HG02870 (cell line): ENCODE measurements around the gene CMTM6.
A peak's percentile ranks its signal among the peaks of the same experiment; 100 is the strongest.
"Not testable (repeated sequence)": the region's sequence is repeated elsewhere in the genome, so short reads cannot be mapped to it uniquely, and the experiment has no call there.

Experiments
- ATAC-seq: cut with Tn5 transposase; IDR thresholded peaks from one replicate; pipeline ENCODE4 v1.9.1; 2021; ENCODE audit warnings: mild to moderate bottlenecking, moderate library complexity; ENCODE audit not compliant: unreplicated experiment

Gene CMTM6

DNA sequence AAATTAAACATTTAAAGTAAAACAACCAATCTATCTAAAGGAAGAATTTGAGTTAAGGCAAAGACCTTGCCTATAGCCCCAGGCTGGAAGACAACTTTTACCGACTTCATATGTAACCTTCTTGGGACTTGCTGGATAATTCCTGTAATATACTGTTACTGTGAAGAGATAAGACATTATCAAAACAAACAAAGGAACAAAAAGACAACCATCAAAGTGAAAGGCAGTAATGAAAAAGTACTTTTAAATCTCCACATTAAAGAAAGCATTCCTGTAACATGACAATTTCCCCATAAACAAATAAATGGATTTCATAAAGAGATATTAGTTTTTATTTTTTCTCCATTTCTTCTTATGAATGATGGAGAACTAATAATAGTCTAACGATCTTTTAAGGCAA is 2.4 kb downstream of the CMTM6 start:
- ATAC-seq = no peak

DNA sequence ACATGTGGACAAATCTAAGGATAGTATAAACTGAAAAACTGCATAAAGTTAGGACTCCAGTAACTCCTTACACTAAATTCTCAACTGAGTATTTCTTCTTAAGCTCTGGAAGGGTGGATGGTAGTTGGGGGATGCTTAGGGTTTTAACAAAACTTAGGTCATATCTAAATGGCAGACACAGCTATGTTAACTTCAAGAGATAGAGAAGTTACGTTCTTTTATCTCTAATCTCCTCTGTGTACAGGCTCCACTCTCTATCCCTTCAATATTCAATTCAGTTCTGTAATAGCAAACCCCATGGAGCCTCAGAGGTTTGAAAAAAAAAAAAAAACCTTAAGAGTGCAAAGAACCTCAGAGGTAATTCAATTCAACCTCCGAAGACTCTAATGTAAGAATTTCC is 3.1 kb downstream of the CMTM6 start:
- ATAC-seq = no peak

DNA sequence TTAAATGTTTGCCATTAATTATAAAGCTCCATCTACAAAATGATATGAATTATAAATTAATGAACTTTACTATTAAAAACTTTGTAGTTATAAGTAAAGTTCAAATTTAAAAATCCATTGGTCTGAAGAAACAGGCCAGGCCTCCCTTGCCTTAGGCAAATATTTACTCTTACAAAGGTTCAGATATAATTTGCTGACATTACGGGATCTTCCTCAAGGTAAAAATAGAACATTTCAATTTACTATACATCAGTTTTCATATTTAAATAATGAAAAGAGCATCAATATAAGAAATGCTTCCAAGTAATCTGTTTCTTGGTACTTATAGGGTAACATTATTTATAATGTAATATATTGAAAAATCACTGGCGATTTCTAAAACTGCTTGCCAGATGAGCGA is 3.7 kb downstream of the CMTM6 start:
- ATAC-seq = no peak

DNA sequence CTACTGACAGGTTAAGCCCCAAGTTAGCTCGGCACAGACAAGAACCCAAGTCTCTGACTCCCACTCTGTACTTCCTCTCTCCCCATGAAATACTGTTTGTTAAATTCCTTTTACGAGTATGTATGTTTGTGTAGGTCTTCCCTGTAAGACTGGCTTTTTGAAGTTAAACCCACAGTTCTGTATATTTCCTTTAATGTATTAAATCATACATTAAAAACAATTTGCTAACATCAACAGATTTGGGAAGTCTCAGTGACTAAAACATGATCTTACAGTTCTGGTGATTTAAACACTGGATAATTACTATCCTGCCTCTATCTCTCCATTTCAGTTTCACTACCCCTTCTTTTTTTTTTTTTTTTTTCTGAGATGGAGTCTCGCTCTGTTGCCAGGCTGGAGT is 4.4 kb downstream of the CMTM6 start:
- no peak for ATAC-seq

DNA sequence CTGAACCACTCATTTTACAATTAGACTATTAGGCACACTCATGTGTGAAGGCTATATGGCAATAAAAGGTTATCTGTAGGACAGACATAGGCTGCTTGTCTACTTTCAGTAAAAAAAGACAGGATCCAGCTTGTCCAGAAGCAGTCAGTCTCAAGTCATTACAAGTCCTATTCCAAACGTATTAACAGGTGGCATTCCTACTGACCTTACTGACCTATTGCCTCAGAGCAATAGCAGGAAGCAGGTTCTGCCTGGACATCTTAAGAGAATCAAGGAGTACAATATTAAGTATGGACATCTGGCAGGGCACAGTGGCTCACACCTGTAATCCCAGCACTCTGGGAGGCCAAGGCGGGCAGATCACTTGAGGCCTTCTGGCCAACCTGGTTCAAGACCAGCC is 7.0 kb downstream of the CMTM6 start:
- ATAC-seq = no peak

DNA sequence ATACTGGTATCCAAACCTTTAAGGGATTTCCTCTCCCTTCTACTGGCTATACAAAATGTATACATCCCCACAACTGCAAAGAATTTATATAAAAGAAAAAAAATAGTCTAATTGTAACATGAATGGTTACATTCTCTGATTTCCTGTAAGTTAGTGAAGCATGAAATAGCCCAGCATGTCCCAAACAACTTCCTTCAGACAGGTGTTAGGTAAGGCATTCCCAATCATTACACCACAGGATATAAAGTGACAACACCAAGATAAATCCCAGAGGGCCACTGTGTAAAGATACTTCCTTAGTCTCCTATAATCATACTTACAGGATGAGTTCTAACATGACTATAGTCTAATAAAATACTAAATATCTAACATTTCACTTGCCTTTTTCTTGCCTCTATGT is 7.6 kb downstream of the CMTM6 start:
- ATAC-seq = no peak

DNA sequence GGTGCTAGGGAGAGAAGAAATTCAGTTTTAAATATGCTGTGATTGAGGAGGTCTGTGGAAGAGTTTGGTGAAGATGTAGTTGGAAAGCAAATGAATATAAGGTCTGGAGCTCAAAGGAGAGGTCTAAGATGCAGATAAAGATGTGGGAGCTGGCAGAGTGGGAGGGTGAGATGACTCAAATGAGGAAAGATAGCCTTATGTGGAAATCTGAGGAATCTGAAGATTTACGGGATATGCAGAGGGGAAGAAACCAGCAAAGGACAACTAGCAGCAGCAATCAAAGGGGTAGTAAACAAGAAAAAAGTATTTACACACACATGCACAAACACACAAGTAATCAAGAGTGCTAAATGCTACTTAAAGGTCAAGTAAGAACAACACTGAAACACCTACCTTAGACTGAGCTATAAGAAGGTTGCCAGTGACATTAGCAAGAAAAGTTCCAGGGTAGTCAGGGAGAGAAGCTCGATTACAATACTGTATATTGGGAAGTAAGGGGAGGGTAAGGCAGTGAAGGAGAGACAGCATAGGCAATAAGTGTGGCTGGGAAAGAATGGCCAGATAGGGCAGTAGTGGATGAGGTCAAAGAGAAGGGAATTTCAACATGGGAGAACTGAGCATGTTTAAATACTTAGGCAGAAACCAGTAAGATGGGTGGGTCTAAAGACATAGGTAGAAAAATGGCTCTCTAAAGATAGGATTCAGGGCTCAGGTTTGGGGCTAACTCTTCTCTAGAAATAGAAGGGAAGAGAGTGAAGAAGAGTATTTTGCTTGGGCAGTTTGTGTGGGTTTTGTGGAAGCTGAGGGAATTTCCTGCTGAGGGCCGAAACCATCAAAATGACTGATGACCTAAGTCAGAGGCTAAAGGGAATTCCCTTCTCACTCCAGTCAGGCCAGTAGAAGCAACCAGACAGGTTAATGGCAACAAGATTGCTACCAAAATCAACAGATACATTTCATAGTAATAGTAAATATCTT is 8.9 kb downstream of the CMTM6 start:
- peak; percentile 81 for ATAC-seq

DNA sequence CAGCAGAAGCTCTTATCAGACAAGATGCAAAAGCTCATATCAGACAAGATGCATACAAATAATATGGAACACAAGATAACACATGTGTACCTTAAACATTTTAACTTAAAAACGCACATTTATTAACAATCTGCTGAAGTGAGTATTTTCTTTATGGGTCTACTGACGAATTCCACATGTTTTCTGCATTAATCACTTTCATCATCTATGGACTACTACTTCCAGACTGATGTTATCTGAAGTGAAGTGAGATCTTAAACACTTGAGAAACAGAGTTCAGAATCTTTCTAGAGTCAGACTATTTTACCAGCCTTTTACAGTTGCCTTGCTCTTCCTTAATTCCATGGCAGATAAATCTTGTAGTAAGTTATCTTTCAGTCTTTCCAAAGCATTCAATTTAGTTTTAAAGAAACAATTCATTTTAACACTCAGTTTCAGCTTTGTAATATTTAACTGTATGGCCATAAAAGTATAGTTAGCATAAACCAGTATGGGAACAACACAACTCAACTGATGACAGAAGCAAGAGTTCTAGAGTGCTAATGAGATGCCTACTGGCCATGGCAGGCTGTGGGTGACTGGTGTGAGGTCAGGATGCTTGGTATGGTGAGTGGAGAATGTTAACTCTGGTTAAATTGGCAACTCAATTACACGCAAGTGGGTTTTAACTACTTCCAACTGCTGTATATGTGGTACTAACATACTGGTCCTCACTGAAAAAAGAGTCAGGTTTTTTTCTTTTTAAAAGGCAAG is 9.8 kb downstream of the CMTM6 start:
- no peak for ATAC-seq

DNA sequence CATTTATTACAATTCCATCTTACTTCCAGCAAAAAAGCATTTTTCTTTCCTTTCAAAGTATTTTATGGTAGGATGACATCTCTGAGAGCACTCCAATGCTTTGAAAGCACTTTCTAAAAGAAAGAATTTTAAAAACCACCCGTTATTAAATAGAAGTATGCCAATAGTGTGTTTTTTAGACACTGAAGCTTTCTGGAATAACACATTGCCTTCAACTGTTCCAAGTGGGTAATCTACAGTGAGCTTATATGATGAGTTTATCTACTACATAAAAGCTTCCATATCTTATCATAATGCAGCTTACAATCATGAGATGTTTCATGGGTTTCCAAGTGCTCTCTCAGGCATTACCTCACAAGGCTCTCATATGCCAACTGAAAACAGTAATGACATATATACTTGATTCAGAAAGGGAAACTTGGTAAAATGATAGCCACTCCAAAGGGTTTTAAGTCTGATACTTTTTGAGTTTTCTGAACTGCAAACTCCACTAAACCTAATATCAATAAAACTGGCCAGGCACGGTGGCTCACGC is 14.1 kb downstream of the CMTM6 start:
- ATAC-seq = no peak

DNA sequence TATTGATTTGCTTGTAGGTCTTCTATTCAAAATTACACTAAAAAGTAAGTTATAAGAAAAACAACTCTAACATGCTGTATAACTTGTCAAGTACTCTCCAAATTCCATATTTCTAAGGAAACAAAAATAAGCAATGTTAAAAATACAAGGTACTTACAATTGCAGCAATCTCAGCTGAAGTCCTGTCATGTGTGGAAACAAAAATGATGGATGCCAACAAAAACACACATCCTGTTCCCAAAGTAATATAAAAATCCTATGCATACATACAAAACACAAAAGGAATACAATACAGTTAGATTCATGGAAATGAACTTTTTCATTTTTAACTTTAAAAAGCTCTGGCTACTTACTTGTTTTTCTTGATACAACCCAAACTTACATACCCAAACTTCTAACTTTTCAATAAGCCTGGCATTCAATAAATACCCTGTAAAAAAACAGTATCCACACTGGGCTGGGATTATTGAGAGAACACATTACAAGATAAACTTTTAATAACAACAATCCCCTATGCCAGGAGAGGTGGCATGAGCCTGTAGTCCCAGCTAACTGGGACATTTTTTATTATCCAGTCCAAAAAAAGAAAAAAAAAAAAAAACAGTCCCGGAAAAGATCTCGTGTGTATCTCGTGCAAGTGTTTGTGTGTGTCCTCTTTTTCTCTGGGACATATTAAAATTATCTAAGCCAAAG is 14.7 kb downstream of the CMTM6 start:
- no peak for ATAC-seq

DNA sequence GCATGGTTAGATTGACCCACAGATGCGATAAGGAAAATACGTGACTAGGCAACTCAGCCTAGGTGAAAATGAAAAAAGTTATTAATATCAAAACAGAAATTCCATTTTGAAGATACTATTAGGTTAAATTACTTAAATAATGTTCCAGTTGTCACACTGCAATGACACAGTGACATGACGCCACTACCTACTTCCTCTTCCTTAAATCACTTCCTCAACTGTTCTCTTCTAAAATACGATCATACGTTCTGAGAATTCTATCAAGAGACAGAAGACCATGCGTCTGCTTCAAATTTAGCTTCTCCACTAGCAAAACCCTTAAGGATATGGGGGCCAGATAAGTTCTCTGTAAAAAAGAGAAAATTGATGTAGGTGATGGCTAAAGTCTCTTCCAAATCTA is 18.2 kb downstream of the CMTM6 start:
- no peak for ATAC-seq

DNA sequence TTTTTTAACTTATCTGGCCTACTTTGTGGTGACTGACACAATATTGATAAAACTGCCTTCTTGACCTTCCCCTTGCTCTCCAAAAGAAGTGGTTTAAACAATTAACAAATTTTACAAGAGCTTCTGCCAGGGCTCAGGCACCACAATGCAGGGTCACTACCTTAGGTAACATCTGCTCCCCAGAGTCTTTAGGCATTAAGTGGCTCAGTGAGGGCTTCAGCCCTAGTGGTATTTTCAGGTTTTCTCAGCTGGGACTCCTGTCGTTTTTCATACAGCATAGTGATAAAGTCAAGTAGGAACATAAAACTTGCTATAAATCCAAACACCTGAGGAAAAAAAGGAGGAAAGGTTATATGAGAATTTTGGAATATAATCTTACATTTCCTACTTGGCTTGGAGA is 18.9 kb downstream of the CMTM6 start:
- ATAC-seq = no peak

DNA sequence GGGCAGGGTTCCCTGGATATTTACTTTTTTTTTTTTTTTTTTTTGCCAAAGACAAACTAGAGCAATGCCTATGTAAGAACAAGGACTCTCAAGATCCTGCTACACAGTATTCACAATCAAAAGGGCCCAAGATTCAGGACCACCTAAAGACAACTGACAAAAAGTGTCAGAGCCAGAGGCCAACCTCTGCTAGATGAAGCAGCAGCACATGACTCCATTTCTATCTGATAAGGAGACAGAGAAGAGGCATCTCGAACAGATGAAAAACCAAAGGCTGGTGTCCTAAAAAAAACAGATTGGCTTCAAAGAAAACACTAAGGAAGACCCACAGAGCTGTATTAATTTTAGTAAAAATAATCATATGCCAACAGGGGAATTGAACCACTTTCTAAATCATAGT is 20.0 kb downstream of the CMTM6 start:
- no peak for ATAC-seq

DNA sequence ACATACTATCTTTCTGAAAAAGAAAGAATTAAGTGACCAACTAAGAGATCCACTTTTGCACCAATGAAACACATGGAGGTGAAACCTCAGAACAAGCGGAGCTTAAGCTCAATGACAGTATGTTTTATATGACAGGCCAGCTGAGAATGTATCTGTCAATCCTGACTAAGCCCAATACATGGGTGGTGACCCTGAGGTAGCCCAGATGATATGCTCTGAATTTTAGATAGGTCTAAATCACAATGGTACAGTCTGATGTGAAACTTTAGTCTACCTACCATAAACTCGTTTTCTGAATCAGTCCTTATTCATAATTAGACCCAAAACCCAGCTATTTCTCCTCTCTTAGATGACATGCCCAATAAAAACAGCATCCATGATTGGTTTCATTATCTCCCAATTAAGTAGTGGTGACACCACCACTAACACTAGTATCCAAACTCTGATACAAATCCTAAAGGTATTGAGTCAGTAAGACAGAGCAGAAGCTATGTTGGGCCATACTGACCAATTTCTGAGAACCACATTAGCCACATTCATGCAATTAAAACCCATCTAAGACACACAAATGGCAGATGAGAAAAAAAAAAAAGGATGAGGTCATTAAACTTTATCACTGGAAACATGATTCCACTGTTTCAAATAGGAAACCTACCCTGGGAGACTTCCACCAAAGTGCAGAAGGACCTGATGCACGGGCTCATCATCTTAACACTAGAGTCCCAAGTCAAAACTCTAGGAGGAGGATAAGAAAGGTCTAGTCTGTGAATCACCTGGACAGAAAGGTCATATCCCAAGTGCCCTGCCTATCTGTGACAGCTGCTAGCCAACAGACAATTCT is 20.6 kb downstream of the CMTM6 start:
- ATAC-seq = no peak

DNA sequence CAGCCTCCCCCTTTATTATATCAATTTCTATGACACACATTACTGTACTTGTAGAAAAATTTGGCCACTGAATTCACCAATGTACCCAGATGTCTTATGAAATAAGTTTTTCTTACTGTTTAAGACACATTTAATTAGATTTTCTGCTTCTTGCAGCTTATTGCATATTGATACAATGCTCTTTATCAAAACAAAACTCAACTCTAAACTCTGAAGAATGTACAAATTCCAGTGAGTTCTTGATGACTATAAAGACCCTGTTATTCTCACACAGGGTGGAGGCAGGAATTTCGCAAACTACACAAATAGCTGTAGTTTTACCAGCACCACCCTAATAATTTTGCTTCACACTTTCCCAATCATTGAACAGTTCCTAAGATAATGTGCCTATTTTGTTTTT is 22.0 kb downstream of the CMTM6 start:
- ATAC-seq = no peak

DNA sequence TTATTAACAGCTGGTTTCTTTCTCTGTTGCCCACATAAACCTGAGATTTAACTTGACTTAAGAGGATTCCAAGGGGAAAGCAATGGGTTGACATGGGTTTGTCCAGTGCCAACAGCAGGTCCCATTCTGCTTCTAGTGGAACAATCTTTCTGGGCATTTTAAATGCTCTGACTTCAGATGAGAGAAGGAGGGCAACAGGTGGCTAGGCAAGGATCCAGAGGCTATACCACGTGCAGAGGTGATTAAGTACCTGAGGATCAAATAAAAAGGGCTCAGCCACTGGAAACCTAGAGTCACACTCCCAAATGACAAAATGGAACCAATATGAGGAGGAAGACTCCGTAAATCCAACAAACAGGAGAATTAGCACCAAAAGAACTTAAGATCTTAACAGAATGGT is 28.5 kb downstream of the CMTM6 start:
- ATAC-seq = no peak

DNA sequence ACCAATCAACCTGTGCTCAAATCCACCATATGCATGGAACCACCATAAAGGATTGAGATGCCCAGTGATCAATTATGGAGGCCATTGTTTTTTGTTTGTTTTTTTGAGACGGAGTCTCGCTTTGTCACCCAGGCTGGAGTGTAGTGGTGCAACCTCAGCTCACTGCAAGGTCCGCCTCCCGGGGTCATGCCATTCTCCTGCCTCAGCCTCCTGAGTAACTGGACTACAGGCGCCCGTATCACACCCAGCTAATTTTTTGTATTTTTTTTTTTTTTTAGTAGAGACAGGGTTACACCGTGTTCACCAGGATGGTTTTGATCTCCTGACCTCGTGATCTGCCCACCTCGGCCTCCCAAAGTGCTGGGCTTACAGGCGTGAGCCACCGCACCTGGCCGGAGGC is 30.5 kb downstream of the CMTM6 start:
- not testable (repeated sequence) for ATAC-seq

DNA sequence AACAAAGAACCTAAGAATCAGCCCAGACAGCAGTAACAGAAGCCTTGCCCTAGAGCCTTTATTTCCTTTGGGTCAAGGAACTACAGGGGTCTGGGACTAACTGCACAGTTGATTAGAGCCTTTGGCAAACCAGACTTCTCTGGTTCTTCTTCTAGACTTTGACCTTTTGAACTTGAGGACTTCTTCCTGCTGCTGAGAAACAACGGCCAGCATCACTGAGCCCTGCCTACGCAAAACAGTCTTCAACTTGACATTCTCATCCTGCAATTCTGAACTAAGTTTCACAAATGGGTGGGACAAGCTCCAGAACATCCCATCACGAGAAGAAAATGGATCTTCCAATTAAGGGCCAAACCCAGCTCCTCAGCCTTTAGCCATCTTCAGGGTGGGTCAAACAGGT is 31.4 kb downstream of the CMTM6 start:
- ATAC-seq = no peak

DNA sequence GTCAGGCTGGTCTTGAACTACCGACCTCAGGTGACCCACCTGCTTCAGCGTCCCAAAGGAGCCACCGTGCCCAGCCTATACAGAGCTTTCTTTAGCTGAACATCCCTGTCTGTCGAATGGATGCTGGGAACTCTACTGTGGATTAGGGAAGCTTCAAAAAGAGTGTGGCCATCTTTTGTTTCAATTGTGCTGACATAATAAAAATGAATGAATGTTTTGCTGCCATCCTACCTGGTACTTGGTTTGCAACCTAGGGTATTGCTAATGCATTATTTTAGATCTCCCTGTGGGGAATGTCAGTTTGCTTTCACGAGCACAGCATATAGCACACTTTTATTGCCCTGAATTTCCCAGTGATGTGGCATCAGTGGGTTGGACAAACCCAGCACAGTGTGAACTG is 32.3 kb downstream of the CMTM6 start:
- no peak for ATAC-seq

DNA sequence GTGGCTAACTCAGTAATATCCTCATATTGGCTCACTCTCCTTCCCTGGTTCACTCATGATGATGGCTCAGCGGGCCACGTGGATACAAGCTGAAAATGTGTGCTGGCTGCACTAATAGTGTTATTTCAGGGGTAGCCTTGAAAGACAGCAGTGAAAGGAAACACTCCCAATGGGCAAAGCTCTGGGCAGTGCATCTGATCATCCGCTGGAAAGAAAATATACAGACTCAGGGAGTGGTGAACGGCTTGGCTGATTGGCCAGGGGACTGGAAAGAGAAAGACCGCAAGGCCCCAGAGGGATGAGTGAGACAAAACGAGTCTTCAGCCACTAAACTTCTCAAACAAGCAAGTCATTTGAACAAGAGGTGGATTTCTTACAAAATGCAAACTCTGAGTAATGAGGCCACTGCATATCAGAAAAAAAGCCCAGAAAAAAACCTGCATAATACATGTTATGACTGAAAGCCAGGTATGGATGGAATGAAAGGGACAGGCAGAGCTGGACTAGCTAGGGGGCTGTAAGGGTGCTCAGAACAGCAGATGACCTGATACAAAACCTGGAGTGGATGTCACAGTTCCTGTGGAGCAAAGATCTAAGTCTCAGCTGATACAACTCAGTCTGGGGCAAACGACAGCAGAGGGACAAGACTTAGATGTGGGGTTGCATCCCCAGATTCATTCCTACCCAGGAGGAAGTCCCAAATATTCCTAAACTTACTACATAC is 33.3 kb downstream of the CMTM6 start:
- peak; percentile 18 for ATAC-seq
